AG09309 (cell line): ENCODE data around the gene C1orf198.

Experiments
- DNase-seq: peaks from one replicate; pipeline ENCODE4 v3.0.0-alpha.2; 2010; ENCODE audit warnings: low read depth
- H3K4me3 ChIP-seq: 2 replicates; pipeline ENCODE4 v1.5.1; 2011; ENCODE audit warnings: mild to moderate bottlenecking, low read depth, low read length, moderate library complexity; ENCODE audit not compliant: control insufficient read depth
- TF ChIP-seq, protein P1 (sequence below): IDR thresholded peaks from 2 replicates; pipeline ENCODE4 v1.5.1; 2011; ENCODE audit warnings: mild to moderate bottlenecking, low read depth, low read length, inconsistent platforms; ENCODE audit not compliant: insufficient read depth, control insufficient read depth; ENCODE audit errors: missing control alignments

C1orf198 gene

DNA sequence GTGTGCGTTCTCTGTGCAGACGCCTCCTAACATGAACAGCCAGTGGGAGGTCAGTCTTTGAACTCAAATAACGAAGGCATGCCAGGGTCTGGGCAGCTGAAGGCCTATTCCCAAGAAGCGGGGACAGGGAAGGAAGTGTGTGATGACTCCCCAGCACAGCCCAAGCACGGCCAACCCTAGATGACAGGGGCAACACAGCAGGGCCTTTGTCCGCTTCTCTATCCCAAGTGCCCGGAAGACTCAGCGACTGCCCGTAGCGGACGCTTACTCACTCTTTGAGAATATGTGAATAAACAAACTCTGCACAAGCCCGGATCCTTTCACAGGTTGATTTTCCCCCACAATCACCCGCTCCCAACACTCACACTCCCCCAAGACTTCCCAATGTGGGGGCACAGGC lies 11.2 kb downstream of the C1orf198 start:
- H3K4me3 ChIP-seq = no peak overlapping the region
- TF ChIP-seq, protein P1, sequence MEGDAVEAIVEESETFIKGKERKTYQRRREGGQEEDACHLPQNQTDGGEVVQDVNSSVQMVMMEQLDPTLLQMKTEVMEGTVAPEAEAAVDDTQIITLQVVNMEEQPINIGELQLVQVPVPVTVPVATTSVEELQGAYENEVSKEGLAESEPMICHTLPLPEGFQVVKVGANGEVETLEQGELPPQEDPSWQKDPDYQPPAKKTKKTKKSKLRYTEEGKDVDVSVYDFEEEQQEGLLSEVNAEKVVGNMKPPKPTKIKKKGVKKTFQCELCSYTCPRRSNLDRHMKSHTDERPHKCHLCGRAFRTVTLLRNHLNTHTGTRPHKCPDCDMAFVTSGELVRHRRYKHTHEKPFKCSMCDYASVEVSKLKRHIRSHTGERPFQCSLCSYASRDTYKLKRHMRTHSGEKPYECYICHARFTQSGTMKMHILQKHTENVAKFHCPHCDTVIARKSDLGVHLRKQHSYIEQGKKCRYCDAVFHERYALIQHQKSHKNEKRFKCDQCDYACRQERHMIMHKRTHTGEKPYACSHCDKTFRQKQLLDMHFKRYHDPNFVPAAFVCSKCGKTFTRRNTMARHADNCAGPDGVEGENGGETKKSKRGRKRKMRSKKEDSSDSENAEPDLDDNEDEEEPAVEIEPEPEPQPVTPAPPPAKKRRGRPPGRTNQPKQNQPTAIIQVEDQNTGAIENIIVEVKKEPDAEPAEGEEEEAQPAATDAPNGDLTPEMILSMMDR = no peak
- DNase-seq = no peak

DNA sequence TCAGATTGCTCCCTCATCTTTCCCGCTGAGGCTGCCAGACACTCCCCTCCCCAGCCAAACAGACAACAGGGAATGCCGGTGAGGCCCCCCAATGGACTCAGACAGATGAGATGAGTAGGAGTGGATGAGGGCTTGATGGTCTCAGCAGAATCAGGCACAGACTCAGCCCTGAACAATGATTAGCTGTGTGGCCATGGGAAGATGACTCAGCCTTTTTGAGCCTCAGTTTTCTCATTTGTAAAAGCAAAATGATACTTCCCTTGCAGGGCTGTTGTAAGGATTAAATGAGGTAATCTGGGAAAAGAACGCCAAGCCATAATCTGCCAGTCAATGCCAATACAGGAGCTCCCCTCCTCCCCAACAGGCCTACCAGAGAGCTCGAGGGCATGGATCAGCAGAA lies 12.4 kb downstream of the C1orf198 start:
- no peak overlapping the region for H3K4me3 ChIP-seq
- DNase-seq = no peak
- TF ChIP-seq, protein P1 = no peak

DNA sequence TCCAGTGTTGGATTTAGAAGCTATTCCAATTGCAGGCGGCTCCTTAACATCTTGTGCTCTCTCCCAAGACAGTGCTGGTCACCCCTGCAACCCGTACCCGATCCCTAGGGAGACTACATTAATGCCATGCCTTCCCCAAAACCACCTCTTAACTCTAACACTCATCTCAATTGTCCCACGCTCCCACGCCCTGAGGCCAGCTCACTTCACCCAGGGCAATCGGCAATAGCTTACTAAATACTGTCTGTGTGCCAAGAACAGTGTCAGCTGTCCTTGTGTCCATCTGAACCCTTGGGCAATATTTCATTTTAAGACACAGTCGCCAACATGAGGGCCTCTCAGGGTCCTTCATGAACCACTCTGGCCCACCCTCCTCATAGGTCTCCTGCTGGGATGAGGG lies 13.9 kb downstream of the C1orf198 start:
- TF ChIP-seq, protein P1 = no peak
- no peak overlapping the region for H3K4me3 ChIP-seq
- DNase-seq = no peak

DNA sequence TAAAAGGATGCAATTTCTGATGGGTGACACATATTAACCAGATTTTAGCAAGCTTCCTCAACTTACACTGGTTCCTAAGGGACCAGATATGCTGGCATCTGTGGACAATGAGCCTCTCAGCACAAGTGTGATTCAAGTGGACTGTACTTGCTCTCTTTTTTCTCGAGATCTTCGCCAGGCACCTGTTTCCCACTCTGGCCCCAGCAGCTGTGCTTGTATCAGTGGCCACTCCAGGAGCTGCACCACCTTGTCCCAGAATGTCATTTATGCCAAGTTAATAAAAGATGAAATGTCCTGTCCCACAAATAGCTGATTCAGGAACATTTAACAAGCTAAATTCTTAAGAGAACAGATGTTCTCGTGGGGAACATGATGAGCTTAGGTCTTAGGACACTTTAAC lies 14.6 kb downstream of the C1orf198 start:
- TF ChIP-seq, protein P1 = no peak
- H3K4me3 ChIP-seq = no peak overlapping the region
- no peak for DNase-seq

DNA sequence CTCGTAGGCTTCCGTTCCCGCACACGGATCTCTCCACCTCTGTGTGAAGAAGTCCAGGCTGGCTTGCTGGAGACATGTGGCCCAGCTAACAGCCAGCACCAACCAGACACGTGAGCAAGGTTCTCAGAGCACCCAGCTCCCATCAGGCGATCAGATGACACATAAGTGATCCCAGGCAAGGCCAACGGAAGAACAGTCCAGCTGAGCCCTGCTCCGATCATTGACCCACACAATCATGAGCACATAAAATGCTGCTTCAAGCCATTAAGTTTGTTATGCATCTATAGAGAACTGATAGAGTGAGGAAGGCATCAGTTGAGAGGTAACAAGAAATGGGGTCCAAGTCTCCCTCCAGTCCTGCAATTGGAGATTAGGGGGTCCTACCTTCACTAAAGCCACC lies 15.4 kb downstream of the C1orf198 start:
- TF ChIP-seq, protein P1 = no peak
- no peak for DNase-seq
- no peak overlapping the region for H3K4me3 ChIP-seq

DNA sequence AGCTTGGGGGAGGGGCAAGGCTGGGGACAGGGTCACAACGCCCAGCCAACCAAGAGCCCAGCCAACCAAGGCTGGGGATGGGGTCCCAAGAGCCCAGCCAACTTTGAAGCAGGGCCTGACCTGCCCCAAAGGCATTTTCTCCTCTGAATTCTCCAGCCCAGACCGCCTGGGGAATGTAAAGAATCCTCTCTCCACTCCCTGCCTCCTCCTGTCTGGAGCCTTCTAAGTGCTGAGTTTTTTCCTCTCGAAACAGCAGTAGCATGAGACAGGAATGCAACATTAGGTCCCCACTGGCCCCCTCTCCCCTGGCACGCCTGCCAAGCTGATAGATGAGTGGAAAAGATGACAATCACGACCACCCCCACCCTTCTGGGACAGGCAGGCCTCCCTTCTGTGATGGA lies 17.0 kb downstream of the C1orf198 start:
- no peak for DNase-seq
- H3K4me3 ChIP-seq = no peak overlapping the region
- TF ChIP-seq, protein P1 = no peak

DNA sequence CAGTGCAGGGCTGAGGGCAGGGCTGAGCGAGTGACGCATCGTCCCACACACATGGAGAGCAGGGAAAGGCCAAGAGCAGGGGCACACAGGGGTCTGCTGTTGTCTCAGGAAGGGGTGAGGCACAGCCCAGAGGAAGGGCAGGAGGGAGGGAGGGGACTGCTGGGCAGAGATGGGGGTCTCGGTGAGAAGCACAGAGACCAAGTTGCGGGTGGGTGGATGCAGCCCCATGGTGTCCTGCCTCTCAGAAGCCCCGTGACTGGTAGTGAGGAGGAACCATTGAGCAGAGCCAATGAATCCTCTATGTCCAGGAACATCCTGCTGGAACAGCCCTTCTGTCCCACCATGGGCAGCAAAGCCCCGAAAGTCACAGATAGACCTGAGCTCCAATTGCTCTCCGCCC lies 17.8 kb downstream of the C1orf198 start:
- no peak overlapping the region for H3K4me3 ChIP-seq
- DNase-seq = no peak
- TF ChIP-seq, protein P1 = no peak
